GM12892 (cell line): ENCODE results near the gene MEG3.
"Not testable (repeated sequence)": the region's sequence is repeated elsewhere in the genome, so short reads cannot be mapped to it uniquely, and the experiment has no call there.

Experiments used
- DNase-seq: peaks from one replicate; pipeline ENCODE4 v3.0.0; 2011; ENCODE audit not compliant: insufficient read length
- FAIRE-seq: peaks from 2 replicates; lab custom pipeline; 2011; peaks lifted over from hg19 to GRCh38; lab: Jason Lieb, UNC
- POLR2A ChIP-seq: IDR thresholded peaks from 2 replicates; pipeline ENCODE4 v1.6.1; 2011; ENCODE audit warnings: low read depth, low read length, control low read depth
- POLR2AphosphoS5 ChIP-seq: IDR thresholded peaks from 2 replicates; pipeline ENCODE4 v1.6.1; 2011; ENCODE audit warnings: low read depth, low read length, control low read depth
- TAF1 ChIP-seq: IDR thresholded peaks from 2 replicates; pipeline ENCODE4 v1.6.1; 2011; ENCODE audit warnings: low read depth, mild to moderate bottlenecking, control low read depth, low read length, borderline replicate concordance

Gene MEG3

GRCh38 chr14:100816950-100817901 lies 8.7 kb upstream of the MEG3 start:
- FAIRE-seq (no peak), DNase-seq (no peak)
- TF ChIP-seq TAF1 (no peak), POLR2A (no peak), POLR2AphosphoS5 (no peak)

DNA sequence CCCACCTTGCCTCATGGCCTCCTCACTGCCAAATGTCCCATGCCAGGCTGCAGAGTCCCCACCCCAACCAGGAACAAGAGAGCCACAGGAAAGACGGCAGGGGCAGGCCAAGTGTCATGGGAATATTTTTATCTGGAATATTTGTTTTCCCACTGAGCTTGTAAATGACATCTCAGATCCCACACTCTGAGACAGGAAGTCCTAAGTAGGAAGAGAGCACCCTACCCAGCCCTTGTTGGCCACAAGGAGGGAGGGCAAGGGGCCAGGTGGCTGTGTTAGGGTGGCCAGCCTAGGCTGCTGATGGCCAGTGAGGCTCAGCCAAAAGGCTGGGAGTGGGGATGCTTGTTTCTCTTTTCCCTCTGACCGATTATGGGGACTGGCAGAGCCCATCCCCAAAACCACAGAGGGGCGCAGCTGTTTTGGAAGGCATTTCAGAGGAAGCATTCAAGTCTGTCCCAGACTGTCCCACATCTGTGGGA lies 7.7 kb upstream of the MEG3 start:
- TF ChIP-seq POLR2AphosphoS5 = no peak
- TF ChIP-seq TAF1 = no peak
- no peak for TF ChIP-seq POLR2A
- FAIRE-seq = no peak
- no peak for DNase-seq

- FAIRE-seq, DNase-seq: not testable (repeated sequence)
Observed at GRCh38 chr14:100818923-100819322, 7.0 kb upstream of the MEG3 start.

DNA sequence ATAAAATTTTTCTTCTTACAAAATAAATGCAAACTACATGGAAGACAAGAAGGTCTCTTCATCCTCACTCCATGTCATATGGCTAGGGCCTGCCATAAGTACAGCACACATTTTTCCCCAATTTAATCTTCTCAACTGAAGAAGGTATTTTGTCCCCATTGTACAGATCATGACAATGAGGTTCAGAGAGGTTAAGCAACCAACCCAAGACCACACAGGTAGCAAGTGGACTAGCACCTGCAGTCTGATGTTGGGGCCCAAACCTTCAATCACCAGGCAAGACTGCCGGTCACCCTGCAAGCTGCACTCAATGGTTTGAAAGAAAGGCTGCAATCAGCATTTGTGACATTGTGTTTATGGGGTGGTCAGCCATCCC lies 6.5 kb upstream of the MEG3 start:
- FAIRE-seq (no peak), DNase-seq (no peak)

DNA sequence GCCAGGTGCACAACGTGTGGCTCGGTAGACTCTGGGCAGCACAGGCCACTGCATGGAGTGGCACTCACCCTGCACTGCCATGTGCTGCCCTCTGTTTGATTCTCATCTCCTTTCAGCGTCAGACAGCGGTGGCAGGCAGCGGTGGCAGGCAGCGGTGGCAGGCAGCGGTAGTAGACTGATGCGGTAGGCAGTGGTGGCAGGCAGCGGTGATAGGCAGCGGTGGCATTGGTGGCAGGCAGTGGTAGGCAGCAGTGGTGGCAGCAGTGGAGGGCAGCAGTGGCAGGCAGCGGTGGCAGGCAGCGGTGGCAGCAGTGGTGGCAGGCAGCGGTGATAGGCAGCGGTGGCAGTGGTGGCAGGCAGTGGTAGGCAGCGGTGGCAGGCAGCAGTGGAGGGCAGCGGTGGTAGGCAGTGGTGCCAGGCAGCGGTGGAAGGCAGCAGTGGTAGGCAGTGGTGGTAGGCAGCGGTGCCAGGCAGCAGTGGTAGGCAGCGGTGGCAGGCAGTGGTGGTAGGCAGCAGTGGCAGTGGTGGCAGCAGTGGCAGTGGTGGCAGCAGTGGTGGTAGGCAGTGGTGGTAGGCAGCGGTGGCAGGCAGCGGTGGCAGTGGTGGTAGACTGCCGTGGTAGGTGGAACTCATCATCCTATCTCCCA lies 6.0 kb upstream of the MEG3 start:
- FAIRE-seq = no peak
- no peak for TF ChIP-seq POLR2A
- no peak for TF ChIP-seq TAF1
- TF ChIP-seq POLR2AphosphoS5 = no peak
- no peak for DNase-seq

More for the DNA sequence above, 6.5 kb upstream of the MEG3 start:
- no peak for TF ChIP-seq POLR2A
- no peak for TF ChIP-seq POLR2AphosphoS5
- TF ChIP-seq TAF1 = no peak

- TF ChIP-seq TAF1 = no peak
- TF ChIP-seq POLR2A = no peak
- no peak for TF ChIP-seq POLR2AphosphoS5
- no peak for DNase-seq
- no peak for FAIRE-seq
Observed at GRCh38 chr14:100820957-100821356, 5.0 kb upstream of the MEG3 start.

GRCh38 chr14:100822013-100822412 lies 3.9 kb upstream of the MEG3 start:
- TF ChIP-seq POLR2AphosphoS5 = no peak
- TF ChIP-seq POLR2A = no peak
- TF ChIP-seq TAF1 = no peak
- DNase-seq = no peak
- no peak for FAIRE-seq

DNA sequence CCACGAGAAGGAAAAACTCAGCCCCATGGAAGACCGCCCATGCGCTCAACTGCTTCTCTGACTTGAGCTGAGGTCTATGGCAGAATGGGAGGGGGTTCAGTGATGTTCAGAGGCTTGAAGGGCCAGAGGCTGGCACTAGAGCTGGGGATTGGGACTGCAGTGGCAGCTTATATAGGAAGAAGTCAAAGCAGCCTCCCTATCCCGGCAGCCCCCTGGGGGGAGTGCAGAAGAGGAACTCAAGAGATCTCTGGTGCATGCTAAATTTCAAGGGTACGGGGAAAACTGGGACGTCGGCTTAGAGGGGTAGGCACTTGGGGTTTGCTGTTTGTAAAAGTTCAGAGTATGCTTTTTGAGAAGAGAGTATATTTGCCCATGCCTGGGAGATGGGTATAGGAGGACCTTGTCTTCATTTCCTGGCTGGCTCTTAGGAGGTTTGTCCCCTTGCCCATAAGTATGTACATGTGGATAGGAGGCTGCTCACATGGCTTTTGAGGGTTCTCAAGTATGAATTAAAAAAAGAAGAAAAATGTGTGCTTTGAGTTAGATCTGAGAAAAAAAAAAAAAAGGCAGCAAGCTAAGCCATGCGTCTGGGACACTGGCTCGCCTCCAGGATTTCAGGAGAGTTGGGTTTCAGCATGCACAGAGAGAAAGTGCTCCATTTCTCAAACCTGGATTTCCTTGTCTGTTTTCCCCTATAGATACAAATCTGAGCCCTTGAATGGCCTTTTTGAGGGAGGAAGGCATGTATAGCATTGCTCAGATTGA lies 3.2 kb upstream of the MEG3 start:
- TF ChIP-seq POLR2AphosphoS5 = no peak
- TF ChIP-seq TAF1 = no peak
- TF ChIP-seq POLR2A = no peak
- DNase-seq (no peak), FAIRE-seq (no peak)

DNA sequence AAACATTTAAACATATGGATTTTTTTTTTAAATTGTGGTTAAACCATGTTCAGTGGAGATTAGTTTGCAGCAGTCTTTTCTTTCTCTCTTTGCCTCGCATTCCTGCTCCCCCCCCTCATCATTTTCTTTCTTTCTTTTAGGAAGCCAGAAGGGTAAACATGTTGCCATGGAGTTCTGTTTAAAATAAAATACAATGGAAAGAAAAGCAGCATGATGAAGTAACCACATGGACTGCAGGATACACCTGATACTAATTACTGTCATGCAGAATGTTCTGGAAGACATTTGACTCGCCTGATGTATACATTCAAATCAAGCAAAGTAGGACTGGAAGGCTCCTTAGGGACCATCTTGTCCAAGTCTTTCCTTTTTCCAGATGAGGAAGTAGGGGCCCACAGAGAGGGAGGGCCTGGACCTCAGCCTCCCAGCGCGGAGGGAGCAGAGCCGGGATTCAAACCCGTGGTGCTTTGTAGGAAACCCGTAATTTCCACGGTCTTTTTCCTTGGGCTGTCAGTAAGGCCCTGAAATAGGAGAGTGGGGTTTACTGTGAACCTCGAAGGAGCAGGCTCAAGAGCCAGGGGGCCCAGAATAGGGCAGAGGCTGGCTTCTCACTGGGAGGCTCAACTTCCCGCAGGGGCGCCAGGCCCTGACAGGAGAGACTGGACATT lies 2.4 kb upstream of the MEG3 start:
- TF ChIP-seq POLR2AphosphoS5 (no peak), POLR2A (no peak)
- FAIRE-seq = no peak
- no peak for DNase-seq

DNA sequence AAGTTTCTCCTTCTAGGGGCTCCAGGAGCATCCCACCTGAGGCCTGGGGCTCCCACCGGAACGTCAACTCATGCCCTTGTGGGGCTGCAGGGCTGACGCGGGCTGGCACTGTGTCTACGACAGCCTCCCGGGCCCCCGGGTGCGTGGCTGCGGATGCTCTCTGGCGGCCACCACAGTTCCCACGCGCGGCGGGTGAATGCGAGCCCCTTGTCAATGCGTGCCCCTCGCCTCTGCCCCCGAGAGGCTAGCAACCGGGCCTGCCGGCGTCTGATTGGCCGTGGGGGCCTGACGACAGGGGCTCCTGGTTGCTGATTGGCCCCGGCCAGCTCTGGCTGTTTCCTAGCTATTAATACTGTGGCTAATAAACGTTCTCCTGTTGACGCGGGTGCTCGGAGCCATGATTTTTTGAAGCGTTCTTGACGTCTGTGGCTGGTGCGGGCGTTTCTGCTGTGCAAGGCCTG lies 1.8 kb upstream of the MEG3 start:
- no peak for FAIRE-seq
- TF ChIP-seq POLR2A (no peak), TAF1 (no peak), POLR2AphosphoS5 (no peak)

More for the DNA sequence above, 1.8 kb upstream of the MEG3 start:
- DNase-seq = no peak
